Cerebellar nuclear complex (tissue), 1 donor: ENCODE results near the gene FBXO8.

Experiments
- DNase-seq, 2 experiments: peaks; one replicate each; lab custom pipeline; 2025; lab: John Stamatoyannopoulos, UW

Gene FBXO8

DNA sequence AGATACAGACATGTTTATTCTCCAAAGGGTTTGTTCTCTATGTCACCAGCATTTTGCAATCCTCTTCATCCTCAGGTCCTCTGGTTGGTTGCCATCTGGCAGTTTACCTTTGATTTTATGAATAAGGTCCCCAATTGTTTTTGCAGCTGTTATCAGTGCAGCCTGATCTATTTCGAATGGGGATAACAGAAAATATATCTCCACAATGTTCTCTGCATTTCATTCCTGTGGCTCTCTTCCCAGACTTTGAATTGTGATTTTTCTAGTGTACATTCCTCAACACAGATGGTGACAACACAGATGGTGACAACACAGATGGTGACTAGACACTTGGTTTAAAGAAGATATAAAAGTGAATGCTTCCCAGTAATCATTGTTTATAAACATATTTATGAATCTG lies 74.1 kb downstream of the FBXO8 start:
- no peak for DNase-seq

GRCh38 chr4:174207367-174207766 lies 76.1 kb downstream of the FBXO8 start:
- DNase-seq: no peak

- DNase-seq: no peak
Observed at GRCh38 chr4:174204164-174204831, 79.2 kb downstream of the FBXO8 start.

DNA sequence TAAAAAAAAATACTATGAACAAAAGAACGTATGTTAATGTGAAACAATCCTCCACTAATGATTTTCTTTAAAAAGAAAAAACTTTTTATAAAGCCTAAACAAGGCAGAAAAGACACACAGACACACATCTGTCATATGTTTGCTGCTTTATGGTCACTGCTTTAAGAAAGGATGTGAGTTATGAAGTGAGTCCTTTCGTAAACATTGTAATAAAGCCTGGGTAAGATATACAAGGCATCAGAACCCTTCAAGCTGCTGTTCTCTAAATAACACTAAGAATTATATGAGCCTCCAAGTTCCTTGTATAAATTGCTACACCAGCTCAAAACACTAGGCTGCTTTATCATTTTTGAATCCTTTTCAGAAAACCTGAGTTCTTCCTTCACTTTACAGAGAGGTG lies 81.6 kb downstream of the FBXO8 start:
- DNase-seq: no peak

DNA sequence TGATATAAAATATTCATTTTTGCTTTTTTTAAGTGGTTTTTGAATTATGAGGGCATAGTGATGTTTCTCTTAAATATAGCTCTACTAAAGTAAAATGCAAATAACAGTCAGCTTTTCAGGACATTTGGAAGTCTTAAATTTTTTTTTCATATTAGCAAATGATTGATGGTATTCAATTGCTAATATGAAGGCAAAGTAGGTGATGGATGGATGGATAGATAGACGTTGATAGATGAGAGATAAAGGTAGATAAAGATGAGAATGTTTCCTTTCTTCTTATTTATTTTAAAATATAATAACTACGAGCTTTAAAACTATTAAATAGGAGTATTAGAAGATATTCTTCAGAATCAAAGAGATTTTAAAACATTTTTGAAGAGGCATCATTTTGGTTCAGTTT lies 83.7 kb downstream of the FBXO8 start:
- DNase-seq: no peak

DNA sequence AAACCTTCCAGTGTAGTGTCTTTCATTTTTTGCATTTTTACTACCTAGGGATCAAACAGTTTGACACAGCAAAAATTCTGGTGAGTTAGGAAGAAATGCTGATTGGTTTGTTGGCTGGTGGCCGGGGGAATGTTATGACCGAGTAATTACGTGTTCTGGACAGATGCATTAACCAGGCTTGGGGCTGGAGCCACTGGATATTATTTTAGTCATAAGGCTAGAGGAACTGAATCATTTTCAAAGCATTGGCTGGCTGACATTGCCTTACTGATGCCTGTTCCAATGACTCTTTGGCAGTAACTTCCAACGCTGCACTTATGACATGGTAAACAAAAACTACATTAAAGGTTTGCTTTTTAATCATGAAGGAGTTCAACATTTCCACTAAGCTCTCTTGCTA lies 84.6 kb downstream of the FBXO8 start:
- no peak for DNase-seq

DNA sequence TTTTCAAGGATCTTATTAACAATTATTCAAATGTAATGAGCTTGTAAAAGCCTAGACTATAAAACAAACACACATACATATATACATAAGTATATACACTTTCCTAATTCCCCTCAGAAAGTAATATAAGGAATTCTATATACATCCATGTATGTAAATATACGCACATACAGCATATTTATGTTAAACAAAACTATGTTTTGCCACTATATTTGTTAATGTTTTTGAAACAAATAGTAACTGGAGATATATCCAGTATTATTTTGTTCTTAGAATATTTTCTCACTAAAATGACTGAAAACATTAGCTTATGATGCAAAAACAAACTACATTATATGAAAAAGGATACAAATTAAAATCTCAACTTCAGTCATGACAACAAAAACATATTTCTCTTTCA lies 85.1 kb downstream of the FBXO8 start:
- DNase-seq: no peak

- no peak for DNase-seq
Observed at GRCh38 chr4:174193438-174194374, 89.8 kb downstream of the FBXO8 start.

DNA sequence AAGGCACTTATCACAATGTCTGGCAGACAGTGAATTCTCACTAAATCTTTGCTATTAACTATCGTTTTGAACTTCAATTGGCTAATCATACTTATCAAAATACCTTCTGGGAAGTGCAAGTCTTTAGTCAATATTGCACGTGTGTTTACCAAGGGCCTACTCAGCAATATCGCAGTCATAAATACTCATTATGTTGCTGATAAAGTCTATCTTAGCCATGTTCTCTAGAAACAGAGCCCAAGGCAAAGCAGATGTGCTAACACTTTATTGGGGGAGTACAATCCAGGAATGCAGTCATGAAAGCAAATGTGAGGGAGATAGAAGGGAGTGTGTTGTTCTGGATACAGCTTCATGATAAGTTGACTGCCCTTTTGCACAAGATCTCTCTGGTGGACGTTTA lies 90.5 kb downstream of the FBXO8 start:
- DNase-seq: no peak

GRCh38 chr4:174190832-174191500 lies 92.5 kb downstream of the FBXO8 start:
- DNase-seq: no peak

DNA sequence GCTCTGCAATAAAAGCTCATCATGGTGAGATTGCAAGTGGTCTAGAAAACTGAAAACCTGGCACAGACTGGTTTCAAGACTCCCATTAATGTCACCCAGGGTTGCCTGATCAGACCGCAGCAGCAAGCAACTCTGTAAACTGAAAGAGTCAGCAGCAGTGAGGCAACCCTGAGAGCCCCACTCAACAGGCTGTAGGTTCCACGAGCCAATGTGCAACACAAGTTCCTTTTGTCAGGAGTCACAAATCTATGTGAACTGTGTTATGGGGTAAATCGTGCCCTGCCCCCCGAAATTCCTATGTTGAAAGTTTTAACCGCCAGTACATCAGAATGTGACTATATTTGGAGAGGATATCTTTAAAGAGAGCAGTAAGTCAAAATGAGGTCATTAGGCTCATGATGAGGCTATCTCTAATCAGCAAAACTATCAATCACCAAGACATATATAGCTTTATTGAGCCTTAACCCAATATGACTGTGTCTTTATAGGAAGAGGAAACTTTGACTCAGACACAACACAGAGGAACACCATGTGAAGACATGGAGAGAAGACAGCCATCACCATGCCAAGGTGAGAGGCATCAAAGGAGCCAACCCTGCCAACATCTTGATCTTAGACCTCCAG lies 94.0 kb downstream of the FBXO8 start:
- DNase-seq: no peak
